ENCODE data around the gene NMD3. TPM values are rescaled to one million over a fixed set of nuclear protein-coding genes. Genes with fewer than 3 reads are reported as not detected.

NMD3 gene
- total RNA-seq, 1 donor, result 88.0 TPM

DNA sequence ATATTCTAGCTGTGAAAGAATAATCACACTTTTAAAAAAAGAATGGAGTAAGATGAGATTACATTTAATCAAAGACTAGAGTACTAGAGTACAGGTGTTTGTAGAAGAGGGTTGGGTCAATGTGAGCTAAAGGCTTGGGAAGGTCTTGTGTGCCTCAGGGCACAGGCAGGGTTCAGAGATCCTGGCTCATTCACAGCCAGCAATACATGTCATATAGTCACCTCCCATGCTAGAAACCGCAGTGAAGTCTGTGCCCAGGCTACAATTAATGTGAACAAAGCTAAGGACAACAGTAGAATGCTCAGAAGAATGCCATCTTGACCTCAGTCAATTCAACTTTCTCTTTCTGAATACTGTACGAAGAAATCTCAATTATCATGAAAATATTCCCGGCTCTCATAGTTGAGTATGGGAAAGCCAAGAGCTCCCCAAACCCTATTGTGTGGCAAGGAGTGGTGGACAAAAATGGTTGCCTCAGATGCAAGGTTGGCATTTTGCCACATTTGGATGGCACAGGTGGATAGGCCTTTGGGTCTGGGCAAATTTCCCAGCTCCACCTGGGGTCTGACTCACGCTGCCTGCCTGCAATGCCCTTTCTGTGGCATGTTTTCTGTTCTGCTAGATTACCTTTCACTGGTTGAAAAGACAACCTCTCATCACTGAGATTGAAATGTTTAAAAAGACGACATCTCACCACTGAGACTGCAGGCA is 70.2 kb downstream of the NMD3 start:
- DNase-seq (ENCODE audit: low read depth), result no peak
- no peak overlapping the region for H3K4me3 ChIP-seq (ENCODE audit: low read depth, low read length)
- TF ChIP-seq, protein P1, sequence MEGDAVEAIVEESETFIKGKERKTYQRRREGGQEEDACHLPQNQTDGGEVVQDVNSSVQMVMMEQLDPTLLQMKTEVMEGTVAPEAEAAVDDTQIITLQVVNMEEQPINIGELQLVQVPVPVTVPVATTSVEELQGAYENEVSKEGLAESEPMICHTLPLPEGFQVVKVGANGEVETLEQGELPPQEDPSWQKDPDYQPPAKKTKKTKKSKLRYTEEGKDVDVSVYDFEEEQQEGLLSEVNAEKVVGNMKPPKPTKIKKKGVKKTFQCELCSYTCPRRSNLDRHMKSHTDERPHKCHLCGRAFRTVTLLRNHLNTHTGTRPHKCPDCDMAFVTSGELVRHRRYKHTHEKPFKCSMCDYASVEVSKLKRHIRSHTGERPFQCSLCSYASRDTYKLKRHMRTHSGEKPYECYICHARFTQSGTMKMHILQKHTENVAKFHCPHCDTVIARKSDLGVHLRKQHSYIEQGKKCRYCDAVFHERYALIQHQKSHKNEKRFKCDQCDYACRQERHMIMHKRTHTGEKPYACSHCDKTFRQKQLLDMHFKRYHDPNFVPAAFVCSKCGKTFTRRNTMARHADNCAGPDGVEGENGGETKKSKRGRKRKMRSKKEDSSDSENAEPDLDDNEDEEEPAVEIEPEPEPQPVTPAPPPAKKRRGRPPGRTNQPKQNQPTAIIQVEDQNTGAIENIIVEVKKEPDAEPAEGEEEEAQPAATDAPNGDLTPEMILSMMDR (IDR thresholded peaks at IDR 0.05; ENCODE audit: insufficient read depth, low read length), result no peak

DNA sequence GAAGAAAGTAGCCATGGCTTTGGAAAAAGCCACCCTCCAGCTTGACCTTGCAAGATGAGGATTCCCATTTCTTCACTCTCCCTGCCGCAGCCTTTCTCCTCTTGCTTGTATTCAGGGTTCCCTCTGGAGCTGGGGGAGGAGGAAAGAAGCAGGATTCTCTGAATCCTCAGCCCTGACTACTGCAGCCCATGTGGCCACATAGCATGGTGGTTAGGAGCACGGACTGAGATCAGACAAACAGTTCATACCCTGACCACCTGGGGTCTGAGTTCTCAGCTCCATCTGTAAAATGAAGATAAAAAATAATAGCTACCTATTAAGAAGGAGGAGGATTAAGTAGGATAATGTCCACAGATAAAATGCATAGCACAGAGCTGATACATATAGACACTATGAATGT is 72.3 kb downstream of the NMD3 start:
- TF ChIP-seq, protein P1 (IDR thresholded peaks at IDR 0.05; ENCODE audit: insufficient read depth, low read length), result no peak
- no peak overlapping the region for H3K4me3 ChIP-seq (ENCODE audit: low read depth, low read length)
- no peak for DNase-seq (ENCODE audit: low read depth)

DNA sequence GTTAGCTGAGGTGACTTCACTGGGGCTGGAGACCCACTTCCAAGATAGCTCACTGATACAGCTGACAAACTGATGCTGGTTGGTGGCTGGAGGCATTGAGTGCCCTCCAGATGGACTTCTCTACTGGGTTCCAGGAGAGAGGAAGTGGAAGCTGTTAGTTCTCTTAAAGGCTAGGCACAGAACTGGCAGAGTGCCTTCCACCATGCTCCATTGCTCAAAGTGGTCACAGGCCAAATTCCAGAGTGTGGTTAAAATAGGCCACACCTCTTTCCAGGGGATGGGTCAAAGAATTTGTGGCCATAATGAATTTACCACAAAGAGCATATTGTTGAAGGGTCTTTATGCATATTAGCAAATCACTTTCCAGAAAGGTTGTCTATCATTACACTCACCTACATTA is 74.2 kb downstream of the NMD3 start:
- H3K4me3 ChIP-seq (ENCODE audit: low read depth, low read length), result no peak overlapping the region
- TF ChIP-seq, protein P1 (IDR thresholded peaks at IDR 0.05; ENCODE audit: insufficient read depth, low read length), result no peak
- DNase-seq (ENCODE audit: low read depth), result no peak

DNA sequence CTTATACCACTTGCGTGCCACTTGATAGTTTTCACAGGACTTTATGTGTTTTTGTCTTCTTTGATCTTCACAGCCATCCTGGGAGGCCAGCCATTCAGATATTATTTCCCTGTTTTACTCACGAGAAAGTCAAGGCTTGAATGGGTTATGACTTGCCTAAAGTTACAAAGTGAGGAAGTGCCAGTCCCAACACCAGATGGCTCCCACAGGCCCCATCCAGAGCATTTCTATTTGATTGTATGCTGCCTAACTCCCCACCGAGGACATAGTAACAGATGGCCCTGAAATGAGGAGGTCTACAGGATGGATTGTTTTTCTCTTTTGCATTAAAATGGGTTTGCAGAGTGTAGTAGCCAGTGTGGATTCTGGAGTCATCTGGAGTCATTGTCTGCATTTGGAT is 75.7 kb downstream of the NMD3 start:
- no peak for DNase-seq (ENCODE audit: low read depth)
- TF ChIP-seq, protein P1 (IDR thresholded peaks at IDR 0.05; ENCODE audit: insufficient read depth, low read length), result no peak
- no peak overlapping the region for H3K4me3 ChIP-seq (ENCODE audit: low read depth, low read length)

Small RNA genes within 50 kb of the gene (small RNA-seq; reads per million reads assigned to genes)
- gene AC108738.1, result not detected

Other genes starting within 250 kb of the NMD3 start
- gene B3GALNT1, start 116.0 kb upstream of the NMD3 start, total RNA-seq (ENCODE audit: low replicate concordance), result 14.2 and 28.5 TPM in 2 replicates
- gene SPTSSB, start 150.2 kb downstream of the NMD3 start, total RNA-seq (ENCODE audit: low replicate concordance), result 0.45 TPM in 1 of 2 replicates, not detected in the other